Muscle layer of colon (tissue), 2 donors: ENCODE data around the gene CASP8.
"Not testable (repeated sequence)": the region's sequence is repeated elsewhere in the genome, so short reads cannot be mapped to it uniquely, and the experiment has no call there.

ENCODE experiments used
- H3K27ac ChIP-seq: one replicate; pipeline ENCODE4 v1.7.0; 2013; ENCODE audit warnings: low read depth, mild to moderate bottlenecking, low read length, moderate library complexity
- H3K27me3 ChIP-seq, 2 donors: one replicate each; pipeline ENCODE4 v1.7.0; 2013; ENCODE audit warnings: low read length in 2 of 2, mild to moderate bottlenecking in 2 of 2; ENCODE audit not compliant: insufficient read depth in 2 of 2, control insufficient read depth in 1 of 2
- H3K36me3 ChIP-seq: one replicate; pipeline ENCODE4 v1.7.0; 2013; ENCODE audit warnings: mild to moderate bottlenecking, low read length; ENCODE audit not compliant: insufficient read depth
- H3K4me1 ChIP-seq: one replicate; pipeline ENCODE4 v1.7.0; 2013; ENCODE audit warnings: mild to moderate bottlenecking, low read length; ENCODE audit not compliant: insufficient read depth
- H3K4me3 ChIP-seq, 2 donors: one replicate each; pipeline ENCODE4 v1.7.0; 2013; ENCODE audit warnings: low read length in 2 of 2, low read depth in 1 of 2, mild to moderate bottlenecking in 1 of 2, moderate library complexity in 1 of 2
- H3K9ac ChIP-seq: one replicate; pipeline ENCODE4 v1.7.0; 2013; ENCODE audit warnings: low read length
- H3K9me3 ChIP-seq: one replicate; pipeline ENCODE4 v1.7.0; 2013; ENCODE audit warnings: mild to moderate bottlenecking, low read length
- donor health status: abdominal sarcoma.
- donor health status: Adenocarcinoma of cecum.

CASP8 gene

GRCh38 chr2:201276511-201276910 is 16.2 kb downstream of the CASP8 start:
- Histone ChIP-seq H3K9ac (no peak overlapping the region), H3K36me3 (peaks cover 27% of the 10 kb centered on the region), H3K27ac (no peak overlapping the region), H3K4me3 (no peak overlapping the region), H3K4me1 (no peaks in the 10 kb centered on the region), H3K27me3 (no peaks in the 10 kb centered on the region), H3K9me3 (no peaks in the 10 kb centered on the region)

GRCh38 chr2:201279079-201279478 is 18.7 kb downstream of the CASP8 start:
- H3K36me3 ChIP-seq: peaks cover 20% of the 10 kb centered on the region
- H3K27ac ChIP-seq: no peak overlapping the region

DNA sequence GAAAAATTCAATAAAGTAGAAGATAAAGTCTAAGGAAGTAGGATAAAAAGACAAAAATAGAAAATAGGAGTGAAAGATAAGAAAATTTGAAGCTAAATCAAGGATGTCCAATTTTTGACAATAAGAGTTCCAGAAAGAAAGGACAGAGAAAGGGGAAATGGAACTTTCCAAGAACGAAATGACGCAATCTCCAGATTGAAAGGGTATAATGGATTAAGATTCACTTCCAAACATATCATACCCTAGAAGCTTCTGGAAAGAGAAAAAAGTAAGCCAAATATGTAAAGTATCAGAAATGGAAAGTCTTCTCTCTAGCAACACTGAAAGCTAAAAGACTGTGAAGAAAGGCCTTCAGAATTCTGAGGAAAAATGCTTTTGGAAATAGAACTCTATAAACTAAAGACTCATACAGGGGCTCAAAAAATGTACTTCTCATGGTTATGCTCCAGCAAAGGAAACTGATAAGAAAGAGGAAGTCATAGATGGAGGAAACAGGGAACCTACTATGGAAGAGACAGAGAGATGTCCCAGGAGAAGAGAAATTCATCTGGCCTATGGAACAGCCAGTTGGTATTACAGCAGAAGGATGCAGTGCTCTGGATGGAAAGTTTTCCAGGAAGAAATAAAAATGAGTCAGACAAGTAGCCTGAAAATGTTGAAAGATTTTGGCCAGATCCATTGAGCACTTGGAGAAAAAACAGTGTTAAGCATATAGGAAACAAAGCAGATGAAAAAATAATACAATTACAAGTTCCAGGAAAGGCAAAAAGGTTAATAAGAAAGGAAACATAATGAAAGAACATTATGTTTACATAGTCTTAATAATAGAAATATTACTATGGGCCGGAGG is 20.1 kb downstream of the CASP8 start:
- no peaks in the 10 kb centered on the region for H3K4me1 ChIP-seq
- peaks cover 24% of the 10 kb centered on the region for H3K36me3 ChIP-seq
- no peak overlapping the region for H3K4me3 ChIP-seq
- H3K27ac ChIP-seq: no peak overlapping the region
- H3K27me3 ChIP-seq: no peaks in the 10 kb centered on the region
- H3K9me3 ChIP-seq: no peaks in the 10 kb centered on the region
- no peak overlapping the region for H3K9ac ChIP-seq

More at GRCh38 chr2:201279079-201279478, 18.7 kb downstream of the CASP8 start:
- H3K27me3 ChIP-seq: no peaks in the 10 kb centered on the region
- H3K4me1 ChIP-seq: no peaks in the 10 kb centered on the region
- no peak overlapping the region for H3K4me3 ChIP-seq
- no peak overlapping the region for H3K9ac ChIP-seq
- no peaks in the 10 kb centered on the region for H3K9me3 ChIP-seq

DNA sequence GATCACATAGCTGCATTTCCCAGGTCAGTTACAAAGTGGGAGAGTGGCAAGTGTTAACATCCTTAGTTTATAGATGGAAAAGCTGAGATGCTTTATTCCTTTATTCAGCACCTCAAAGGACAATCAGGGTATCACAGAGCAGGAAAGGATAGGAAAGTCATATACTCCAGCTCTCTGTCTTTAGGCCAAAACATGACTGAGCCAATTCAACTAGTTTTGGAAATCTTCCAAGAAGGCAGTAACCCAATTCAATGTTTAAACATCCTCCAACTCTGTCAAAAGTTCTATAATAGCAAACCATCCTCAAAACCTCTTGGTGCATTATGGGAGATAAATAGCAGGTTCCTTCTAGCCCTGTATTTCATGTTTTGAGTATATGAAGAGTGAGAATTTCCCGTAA is 25.2 kb downstream of the CASP8 start:
- Histone ChIP-seq H3K27ac (no peak overlapping the region), H3K9ac (no peak overlapping the region), H3K4me3 (no peak overlapping the region), H3K4me1 (no peaks in the 10 kb centered on the region), H3K36me3 (peaks cover 25% of the 10 kb centered on the region), H3K9me3 (no peaks in the 10 kb centered on the region), H3K27me3 (no peaks in the 10 kb centered on the region)

DNA sequence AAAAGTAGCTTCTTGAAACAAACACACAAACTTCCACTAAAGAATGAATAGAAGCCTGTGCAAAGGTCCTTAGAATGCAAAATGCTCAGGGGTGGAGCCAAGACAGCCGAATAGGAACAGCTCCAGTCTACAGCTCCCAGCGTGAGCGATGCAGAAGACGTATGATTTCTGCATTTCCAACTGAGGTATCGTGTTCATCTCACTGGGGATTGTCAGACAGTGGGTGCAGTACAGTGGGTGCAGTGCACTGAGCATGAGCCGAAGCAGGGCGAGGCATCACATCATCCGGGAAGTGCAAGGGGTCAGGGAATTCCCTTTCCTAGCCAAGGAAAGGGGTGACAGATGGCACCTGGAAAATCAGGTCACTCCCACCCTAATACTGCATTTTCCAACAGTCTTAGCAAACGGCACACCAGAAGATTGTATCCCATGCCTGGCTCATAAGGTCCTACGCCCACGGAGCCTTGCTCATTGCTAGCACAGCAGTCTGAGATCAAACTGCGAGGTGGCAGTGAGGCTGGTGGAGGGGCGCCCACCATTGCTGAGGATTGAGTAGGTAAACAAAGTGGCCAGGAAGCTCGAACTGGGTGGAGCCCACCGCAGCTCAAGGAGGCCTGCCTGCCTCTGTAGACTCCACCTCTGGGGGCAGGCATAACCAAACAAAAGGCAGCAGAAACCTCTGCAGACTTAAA is 30.3 kb downstream of the CASP8 start:
- H3K4me1 ChIP-seq, H3K27me3 ChIP-seq, H3K4me3 ChIP-seq, H3K27ac ChIP-seq, H3K9me3 ChIP-seq, H3K9ac ChIP-seq: not testable (repeated sequence)
- peaks cover 17% of the 10 kb centered on the region for H3K36me3 ChIP-seq

GRCh38 chr2:201298462-201299052 is 38.2 kb downstream of the CASP8 start:
- Histone ChIP-seq H3K36me3 (no peaks in the 10 kb centered on the region), H3K27me3 (no peaks in the 10 kb centered on the region), H3K4me1 (no peaks in the 10 kb centered on the region), H3K9me3 (no peaks in the 10 kb centered on the region), H3K27ac (no peak overlapping the region), H3K9ac (no peak overlapping the region), H3K4me3 (no peak overlapping the region)

DNA sequence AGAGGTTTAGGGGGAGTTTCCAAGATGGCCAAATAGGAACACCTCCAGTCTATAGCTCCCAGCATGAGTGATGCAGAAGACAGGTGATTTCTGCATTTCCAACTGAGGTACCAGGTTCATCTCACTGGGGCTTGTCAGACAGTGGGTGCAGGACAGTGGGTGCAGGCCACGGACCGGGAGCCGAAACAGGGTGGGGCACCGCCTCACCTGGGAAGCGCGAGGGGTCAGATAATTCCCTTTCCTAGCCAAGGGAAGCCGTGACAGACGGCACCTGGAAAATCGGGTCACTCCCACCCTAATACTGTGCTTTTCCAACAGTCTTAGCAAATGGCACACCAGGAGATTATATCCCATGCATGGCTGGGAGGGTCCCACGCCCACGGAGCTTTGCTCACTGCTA is 39.6 kb downstream of the CASP8 start:
- not testable (repeated sequence) for H3K4me1 ChIP-seq, H3K9ac ChIP-seq, H3K9me3 ChIP-seq, H3K4me3 ChIP-seq, H3K36me3 ChIP-seq, H3K27me3 ChIP-seq, H3K27ac ChIP-seq

DNA sequence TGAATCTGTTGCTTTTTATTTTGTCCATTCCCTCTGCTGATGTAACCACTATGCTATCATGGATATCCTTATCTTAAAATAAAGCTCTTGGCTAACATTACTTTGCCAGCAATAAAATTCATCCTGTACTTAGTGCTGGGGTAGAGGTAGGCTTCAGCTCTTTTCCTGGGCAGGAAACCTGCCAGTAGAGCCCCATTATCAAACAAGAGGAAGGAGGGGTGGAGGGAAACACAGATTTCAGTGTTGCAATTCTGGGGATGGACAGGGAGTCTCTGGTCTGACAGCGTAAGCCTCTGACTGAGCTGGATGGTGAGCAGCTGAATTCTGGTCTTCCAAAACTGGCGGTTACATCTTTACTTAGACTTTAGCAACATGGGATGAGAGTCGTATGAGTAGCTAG is 47.5 kb downstream of the CASP8 start:
- Histone ChIP-seq H3K36me3 (no peaks in the 10 kb centered on the region), H3K27me3 (no peaks in the 10 kb centered on the region), H3K27ac (no peak overlapping the region), H3K4me1 (no peaks in the 10 kb centered on the region), H3K4me3 (no peak overlapping the region), H3K9ac (no peak overlapping the region), H3K9me3 (no peaks in the 10 kb centered on the region)

GRCh38 chr2:201308914-201309313 is 48.6 kb downstream of the CASP8 start:
- no peaks in the 10 kb centered on the region for H3K27me3 ChIP-seq
- H3K9ac ChIP-seq: no peak overlapping the region
- no peak overlapping the region for H3K27ac ChIP-seq
- no peaks in the 10 kb centered on the region for H3K36me3 ChIP-seq
- H3K4me3 ChIP-seq: no peak overlapping the region
- H3K4me1 ChIP-seq: no peaks in the 10 kb centered on the region
- no peaks in the 10 kb centered on the region for H3K9me3 ChIP-seq

GRCh38 chr2:201313362-201313761 is 53.0 kb downstream of the CASP8 start:
- no peaks in the 10 kb centered on the region for H3K4me1 ChIP-seq
- no peaks in the 10 kb centered on the region for H3K27me3 ChIP-seq
- H3K27ac ChIP-seq: no peak overlapping the region
- H3K9ac ChIP-seq: no peak overlapping the region
- no peaks in the 10 kb centered on the region for H3K9me3 ChIP-seq
- H3K4me3 ChIP-seq: no peak overlapping the region
- H3K36me3 ChIP-seq: no peaks in the 10 kb centered on the region

GRCh38 chr2:201319511-201319910 is 59.2 kb downstream of the CASP8 start:
- Histone ChIP-seq H3K27me3 (no peaks in the 10 kb centered on the region), H3K9me3 (peaks cover 5% of the 10 kb centered on the region), H3K4me1 (no peaks in the 10 kb centered on the region), H3K36me3 (no peaks in the 10 kb centered on the region), H3K27ac (no peak overlapping the region), H3K9ac (no peak overlapping the region), H3K4me3 (no peak overlapping the region)
